Choroid plexus epithelial cell (primary cell): ENCODE results near the gene DNTT.

Experiments used
- DNase-seq: peaks from one replicate; pipeline ENCODE4 v3.0.0-alpha.2; 2010; ENCODE audit warnings: low read depth
- H3K4me3 ChIP-seq: 2 replicates; pipeline ENCODE4 v1.5.1; 2011; ENCODE audit warnings: low read depth, mild to moderate bottlenecking, control low read depth, low read length, moderate library complexity
- CTCF ChIP-seq: conservative IDR thresholded peaks from 2 replicates; pipeline ENCODE4 v1.5.1; 2011; ENCODE audit warnings: low read depth, mild to moderate bottlenecking, control low read depth, inconsistent platforms, low read length, moderate library complexity

DNTT gene

GRCh38 chr10:96334616-96335526, 30.6 kb downstream of the DNTT start:
- TF ChIP-seq CTCF = peak; percentile 89
- H3K4me3 ChIP-seq = no peak overlapping the region

GRCh38 chr10:96337106-96337505, 32.9 kb downstream of the DNTT start:
- DNase-seq = no peak
- TF ChIP-seq CTCF = no peak
- H3K4me3 ChIP-seq = no peak overlapping the region

More at GRCh38 chr10:96334616-96335526, 30.6 kb downstream of the DNTT start:
- peak; percentile 71 for DNase-seq

GRCh38 chr10:96338279-96338925, 34.2 kb downstream of the DNTT start:
- no peak for DNase-seq
- no peak for TF ChIP-seq CTCF
- no peak overlapping the region for H3K4me3 ChIP-seq

- no peak overlapping the region for H3K4me3 ChIP-seq
- DNase-seq = no peak
- TF ChIP-seq CTCF = no peak
Measured at GRCh38 chr10:96339383-96339782, 35.1 kb downstream of the DNTT start.

GRCh38 chr10:96339956-96340904, 36.0 kb downstream of the DNTT start:
- DNase-seq = peak; percentile 88
- H3K4me3 ChIP-seq = no peak overlapping the region
- peak; percentile 93 for TF ChIP-seq CTCF
